Astrocyte (in vitro differentiated cells and primary cell): ENCODE measurements around the gene PTH1R. TPM values are rescaled to one million over a fixed set of nuclear protein-coding genes. Genes with fewer than 3 reads are reported as not detected.

Source experiments
- DNase-seq: peaks from one replicate; pipeline ENCODE4 v3.0.0-alpha.2; 2010; ENCODE audit warnings: low read depth
- FAIRE-seq: peaks from 2 replicates; lab custom pipeline; 2011; peaks lifted over from hg19 to GRCh38; lab: Jason Lieb, UNC
- H2AFZ ChIP-seq: 2 replicates; pipeline ENCODE4 v1.6.0; 2012; ENCODE audit warnings: low read depth, low read length, inconsistent platforms
- H3K27ac ChIP-seq: 2 replicates; pipeline ENCODE4 v1.5.1; 2011; ENCODE audit warnings: low read depth, low read length, inconsistent platforms
- H3K27me3 ChIP-seq: 2 replicates; pipeline ENCODE4 v1.6.0; 2011; ENCODE audit warnings: low read length, inconsistent platforms; ENCODE audit not compliant: insufficient read depth
- H3K36me3 ChIP-seq: 2 replicates; pipeline ENCODE4 v1.5.1; 2011; ENCODE audit warnings: low read length, inconsistent platforms; ENCODE audit not compliant: insufficient read depth
- H3K4me1 ChIP-seq: 2 replicates; pipeline ENCODE4 v1.5.1; 2011; ENCODE audit warnings: low read length, inconsistent platforms; ENCODE audit not compliant: insufficient read depth
- H3K4me2 ChIP-seq: 2 replicates; pipeline ENCODE4 v1.6.0; 2012; ENCODE audit warnings: low read length, inconsistent platforms
- H3K4me3 ChIP-seq: 2 replicates; pipeline ENCODE4 v1.5.1; 2011; ENCODE audit warnings: low read depth, mild to moderate bottlenecking, low read length, inconsistent platforms; ENCODE audit not compliant: insufficient read depth
- H3K79me2 ChIP-seq: 2 replicates; pipeline ENCODE4 v1.6.0; 2012; ENCODE audit warnings: mild to moderate bottlenecking, low read length, inconsistent platforms; ENCODE audit not compliant: insufficient read depth
- H3K9ac ChIP-seq: 2 replicates; pipeline ENCODE4 v1.6.0; 2012; ENCODE audit warnings: mild to moderate bottlenecking, low read length, inconsistent platforms
- H3K9me3 ChIP-seq: 2 replicates; pipeline ENCODE4 v1.5.1; 2012; ENCODE audit warnings: low read depth, mild to moderate bottlenecking, low read length, inconsistent platforms; ENCODE audit not compliant: insufficient read depth
- H4K20me1 ChIP-seq: 2 replicates; pipeline ENCODE4 v1.6.0; 2012; ENCODE audit warnings: low read length, inconsistent platforms; ENCODE audit not compliant: insufficient read depth
- H3K27ac Mint-ChIP-seq: one replicate; pipeline ENCODE4 v1.8.0; 2021; ENCODE audit warnings: mild to moderate bottlenecking, mixed read lengths; ENCODE audit not compliant: unreplicated experiment
- H3K27me3 Mint-ChIP-seq: one replicate; pipeline ENCODE4 v1.8.0; 2021; ENCODE audit warnings: low read depth, mixed read lengths; ENCODE audit not compliant: unreplicated experiment
- H3K36me3 Mint-ChIP-seq: one replicate; pipeline ENCODE4 v1.8.0; 2021; ENCODE audit warnings: low read depth, mixed read lengths; ENCODE audit not compliant: unreplicated experiment
- H3K4me1 Mint-ChIP-seq: one replicate; pipeline ENCODE4 v1.8.0; 2021; ENCODE audit warnings: low read depth, mixed read lengths; ENCODE audit not compliant: unreplicated experiment
- H3K4me3 Mint-ChIP-seq: one replicate; pipeline ENCODE4 v1.8.0; 2021; ENCODE audit warnings: mild to moderate bottlenecking, moderate library complexity, mixed read lengths; ENCODE audit not compliant: unreplicated experiment
- H3K9me3 Mint-ChIP-seq: one replicate; pipeline ENCODE4 v1.8.0; 2021; ENCODE audit warnings: mild to moderate bottlenecking, mixed read lengths; ENCODE audit not compliant: unreplicated experiment
- CTCF ChIP-seq: IDR thresholded peaks from 2 replicates; pipeline ENCODE4 v1.5.1; 2011; ENCODE audit warnings: low read depth, mild to moderate bottlenecking, inconsistent platforms, low read length, moderate library complexity; ENCODE audit not compliant: insufficient read depth
- EZH2 ChIP-seq: IDR thresholded peaks from 2 replicates; pipeline ENCODE4 v1.6.1; 2012; ENCODE audit warnings: mild to moderate bottlenecking, low read length, inconsistent platforms; ENCODE audit not compliant: insufficient read depth
- total RNA-seq: library from RNA; stranded (reverse); gene quantifications from 2 replicates; pipeline ENCODE4 v1.2.1, GENCODE V29; 2021

The PTH1R gene
- total RNA-seq, 1 donor from 2014 or later = 5.2 TPM

- H3K4me3 ChIP-seq = no peak overlapping the region
- peaks cover 4% of the 10 kb centered on the region for H3K9me3 Mint-ChIP-seq
- H2AFZ ChIP-seq = no peak overlapping the region
- peaks cover 31% of the 10 kb centered on the region for H3K4me1 Mint-ChIP-seq
- DNase-seq (no peak), FAIRE-seq (no peak)
- H3K4me3 Mint-ChIP-seq = no peak overlapping the region
- H3K36me3 Mint-ChIP-seq = peaks cover 17% of the 10 kb centered on the region
- H3K27me3 ChIP-seq = no peaks in the 10 kb centered on the region
- peaks cover 89% of the 10 kb centered on the region for H3K79me2 ChIP-seq
- TF ChIP-seq EZH2 = no peak
- no peak for TF ChIP-seq CTCF
- no peak overlapping the region for H3K27ac ChIP-seq
- H3K9me3 ChIP-seq = no peaks in the 10 kb centered on the region
- H3K4me1 ChIP-seq = peaks cover 47% of the 10 kb centered on the region
- H3K27me3 Mint-ChIP-seq = no peaks in the 10 kb centered on the region
- H3K27ac Mint-ChIP-seq = no peak overlapping the region
- H3K9ac ChIP-seq = no peak overlapping the region
- no peak overlapping the region for H3K4me2 ChIP-seq
- no peaks in the 10 kb centered on the region for H3K36me3 ChIP-seq
- peaks cover 87% of the 10 kb centered on the region for H4K20me1 ChIP-seq
Measured at GRCh38 chr3:46930945-46931403, 53.5 kb downstream of the PTH1R start.

GRCh38 chr3:46931631-46932331, 54.3 kb downstream of the PTH1R start:
- TF ChIP-seq EZH2 (no peak), CTCF (no peak)
- DNase-seq (no peak), FAIRE-seq (no peak)
- Mint-ChIP-seq H3K27me3 (no peaks in the 10 kb centered on the region), H3K36me3 (peaks cover 20% of the 10 kb centered on the region), H3K4me1 (peaks cover 39% of the 10 kb centered on the region), H3K4me3 (peak overlapping the region; percentile 8), H3K9me3 (peaks cover 4% of the 10 kb centered on the region), H3K27ac (no peak overlapping the region)
- H3K4me2 ChIP-seq = peak overlapping the region; percentile 40
- peaks cover 87% of the 10 kb centered on the region for H4K20me1 ChIP-seq
- no peak overlapping the region for H3K27ac ChIP-seq
- H2AFZ ChIP-seq = no peak overlapping the region
- no peaks in the 10 kb centered on the region for H3K9me3 ChIP-seq
- no peaks in the 10 kb centered on the region for H3K27me3 ChIP-seq
- peaks cover 88% of the 10 kb centered on the region for H3K79me2 ChIP-seq
- H3K4me3 ChIP-seq = no peak overlapping the region
- H3K4me1 ChIP-seq = peaks cover 49% of the 10 kb centered on the region
- no peaks in the 10 kb centered on the region for H3K36me3 ChIP-seq
- H3K9ac ChIP-seq = no peak overlapping the region
